Cardiac ventricle fibroblast (primary cell): Measurements from ENCODE around the gene CCNJ. TPM values are rescaled to one million over a fixed set of nuclear protein-coding genes. Genes with fewer than 3 reads are reported as not detected.

Source experiments
- total RNA-seq: library from RNA; depleted of rRNA; stranded (reverse); fragments of >200 nt; gene quantifications from 2 replicates; pipeline ENCODE4 v1.2.3, GENCODE V29; 2015

The CCNJ gene
- total RNA-seq: 1.2 and 2.6 TPM in 2 replicates

DNA sequence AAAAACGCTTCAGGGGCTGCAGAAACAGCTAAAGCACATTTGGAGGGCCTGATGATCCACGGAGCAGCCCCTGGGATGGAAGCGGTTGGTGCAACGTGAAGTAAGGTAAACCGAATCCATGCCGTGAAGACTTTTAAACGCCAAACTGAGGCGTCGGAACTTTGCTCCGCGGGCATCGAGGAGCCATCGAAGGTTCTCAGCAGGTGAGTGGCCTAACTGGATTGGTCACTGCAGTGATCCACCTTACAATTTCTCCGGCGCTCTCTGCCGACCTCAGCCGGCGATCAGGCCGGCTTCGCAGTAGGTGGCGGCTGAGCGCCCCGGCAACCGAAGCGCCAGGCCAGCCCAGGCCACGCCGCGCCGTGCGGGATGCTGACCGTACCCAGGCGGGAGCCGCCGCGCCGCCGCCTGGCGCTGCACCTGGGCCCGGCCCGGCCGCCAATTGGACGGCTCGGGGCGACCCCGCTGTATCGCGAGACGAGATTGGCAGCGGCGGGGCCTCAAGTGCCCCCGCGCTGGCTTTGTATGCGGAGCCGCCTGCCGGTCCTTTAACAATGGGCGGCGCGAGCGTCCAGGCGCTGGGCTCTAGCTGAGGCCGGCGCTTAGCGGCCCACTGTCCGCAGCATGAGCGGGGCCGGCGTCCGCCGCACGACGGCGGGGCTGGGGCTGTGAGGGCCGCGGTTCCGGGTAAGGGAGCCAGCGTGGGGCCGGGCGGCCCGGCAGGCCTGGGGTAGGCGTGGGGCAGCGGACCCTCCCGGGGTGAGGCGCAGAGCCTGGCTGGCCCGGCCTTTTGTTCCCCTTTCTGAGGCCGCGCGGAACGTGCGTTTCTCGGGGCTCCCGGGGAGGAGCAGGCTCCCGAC is at the start of gene CCNJ:
Gene CCNJ, plus strand, starts transcription at position 551 of the 860 bp plus-strand sequence. CDS start 811 bp downstream, outside the sequence.

Other genes with a start within 250 kb of the CCNJ start
- gene CC2D2B, start 135.6 kb upstream of the CCNJ start, total RNA-seq: not detected in 2 replicates
- gene ZNF518A, start 86.7 kb downstream of the CCNJ start, total RNA-seq: 5.9 and 6.6 TPM in 2 replicates
- gene BLNK, start 228.0 kb downstream of the CCNJ start, total RNA-seq: not detected in 2 replicates